Cardiac muscle cell (in vitro differentiated cells and primary cell): ENCODE data around the gene DHRS2. TPM values are rescaled to one million over a fixed set of nuclear protein-coding genes. Genes with fewer than 3 reads are reported as not detected.
"Not testable (repeated sequence)": the region's sequence is repeated elsewhere in the genome, so short reads cannot be mapped to it uniquely, and the experiment has no call there.

Experiments used
- DNase-seq, 2 donors: peaks; one replicate each; pipeline versions ENCODE4 v3.0.0 to v3.0.0-alpha.2; 2010 to 2017; ENCODE audit warnings: low read depth in 1 of 2, low spot score in 1 of 2
- H3K27ac ChIP-seq: fragments of 200-600 bp; sonication (generic); 2 replicates; pipeline ENCODE4 v1.5.1; 2016
- H3K27me3 ChIP-seq: fragments of 200-600 bp; sonication (generic); 2 replicates; pipeline ENCODE4 v1.6.0; 2016; ENCODE audit warnings: control low read depth
- H3K36me3 ChIP-seq: fragments of 200-600 bp; sonication (generic); 2 replicates; pipeline ENCODE4 v1.5.1; 2016; ENCODE audit warnings: control low read depth
- H3K4me1 ChIP-seq: fragments of 200-600 bp; sonication (generic); 2 replicates; pipeline ENCODE4 v1.8.1; 2017; ENCODE audit warnings: low read depth, mild to moderate bottlenecking, mixed run types
- H3K4me3 ChIP-seq: fragments of 200-600 bp; sonication (generic); 2 replicates; pipeline ENCODE4 v1.5.1; 2016; ENCODE audit warnings: mild to moderate bottlenecking
- H3K9me3 ChIP-seq: fragments of 200-600 bp; sonication (generic); 2 replicates; pipeline ENCODE4 v1.5.1; 2017; ENCODE audit warnings: low read depth, mild to moderate bottlenecking, control low read depth
- CTCF ChIP-seq: IDR thresholded peaks from 2 replicates; pipeline ENCODE4 v1.5.1; 2012; ENCODE audit warnings: low read depth, mild to moderate bottlenecking, low read length
- polyA plus RNA-seq: library from polyadenylated mRNA; unstranded; fragments of >200 nt; fragmentation: Nextera tagmentation; extraction: Ambion mirVana; gene quantifications from 2 replicates; pipeline ENCODE4 v1.2.1, GENCODE V29; 2016
- total RNA-seq: library from RNA; depleted of rRNA; stranded (reverse); fragments of >200 nt; gene quantifications from 2 replicates; pipeline ENCODE4 v1.2.3, GENCODE V29; 2016

Gene DHRS2
- total and polyA plus RNA-seq, 2 experiments from 2014 or later: 0.97 TPM; not detected in 1

GRCh38 chr14:23669441-23669840 is 33.3 kb downstream of the DHRS2 start:
- H3K4me3 ChIP-seq: no peak overlapping the region
- no peaks in the 10 kb centered on the region for H3K9me3 ChIP-seq
- no peak overlapping the region for H3K27ac ChIP-seq
- H3K4me1 ChIP-seq: no peaks in the 10 kb centered on the region
- no peaks in the 10 kb centered on the region for H3K36me3 ChIP-seq
- DNase-seq: no peak
- TF ChIP-seq CTCF: no peak
- no peaks in the 10 kb centered on the region for H3K27me3 ChIP-seq

GRCh38 chr14:23670481-23670880 is 34.3 kb downstream of the DHRS2 start:
- Histone ChIP-seq H3K4me1 (no peaks in the 10 kb centered on the region), H3K27ac (no peak overlapping the region), H3K27me3 (no peaks in the 10 kb centered on the region), H3K9me3 (no peaks in the 10 kb centered on the region), H3K4me3 (no peak overlapping the region), H3K36me3 (no peaks in the 10 kb centered on the region)
- TF ChIP-seq CTCF: no peak
- DNase-seq: no peak

GRCh38 chr14:23672200-23672599 is 36.0 kb downstream of the DHRS2 start:
- Histone ChIP-seq H3K4me1 (no peaks in the 10 kb centered on the region), H3K27ac (no peak overlapping the region), H3K27me3 (no peaks in the 10 kb centered on the region), H3K36me3 (no peaks in the 10 kb centered on the region), H3K4me3 (no peak overlapping the region), H3K9me3 (no peaks in the 10 kb centered on the region)
- no peak for DNase-seq
- TF ChIP-seq CTCF: no peak

GRCh38 chr14:23675337-23675736 is 39.2 kb downstream of the DHRS2 start:
- Histone ChIP-seq H3K9me3 (no peaks in the 10 kb centered on the region), H3K4me3 (no peak overlapping the region), H3K4me1 (no peaks in the 10 kb centered on the region), H3K27me3 (no peaks in the 10 kb centered on the region), H3K27ac (no peak overlapping the region), H3K36me3 (no peaks in the 10 kb centered on the region)
- no peak for TF ChIP-seq CTCF
- no peak for DNase-seq

GRCh38 chr14:23675906-23676305 is 39.7 kb downstream of the DHRS2 start:
- Histone ChIP-seq H3K27me3 (no peaks in the 10 kb centered on the region), H3K4me1 (no peaks in the 10 kb centered on the region), H3K27ac (no peak overlapping the region), H3K9me3 (no peaks in the 10 kb centered on the region), H3K4me3 (no peak overlapping the region), H3K36me3 (no peaks in the 10 kb centered on the region)
- no peak for TF ChIP-seq CTCF
- DNase-seq: no peak

- no peak for TF ChIP-seq CTCF
- Histone ChIP-seq H3K36me3 (no peaks in the 10 kb centered on the region), H3K27me3 (no peaks in the 10 kb centered on the region), H3K9me3 (no peaks in the 10 kb centered on the region), H3K4me3 (no peak overlapping the region), H3K4me1 (peaks cover 3% of the 10 kb centered on the region), H3K27ac (no peak overlapping the region)
- no peak for DNase-seq
Observed at GRCh38 chr14:23681337-23681736, 45.2 kb downstream of the DHRS2 start.

GRCh38 chr14:23689709-23690514 is 53.7 kb downstream of the DHRS2 start:
- H3K27me3 ChIP-seq, H3K9me3 ChIP-seq, H3K4me3 ChIP-seq, H3K27ac ChIP-seq, H3K36me3 ChIP-seq, DNase-seq: not testable (repeated sequence)
- H3K4me1 ChIP-seq: peaks cover 28% of the 10 kb centered on the region
